GM12878 (cell line): ENCODE data around the gene L3MBTL1. TPM values are rescaled to one million over a fixed set of nuclear protein-coding genes. Genes with fewer than 3 reads are reported as not detected.

Experiments used
- ATAC-seq: fragments of 200-7000 bp; cut with Tn5 transposase; 3 replicates; pipeline ENCODE4 v1.9.1; 2020; ENCODE audit warnings: mild to moderate bottlenecking, moderate library complexity
- BruUV-seq: library from RNA; stranded (reverse); fragments of 400-500 nt; replicated peaks from 2 replicates; lab custom pipeline; 2021; lab: Mats Ljungman, UMichigan
- CTCF ChIA-PET: fragments of 300-600 bp; sonication (Branson Sonifier 250); formaldehyde crosslinking; extraction: SDS; loops from one replicate; lab custom pipeline; 2021; ENCODE audit warnings: inconsistent platforms; lab: Yijun Ruan, JAX
- POLR2A ChIA-PET: fragments of 350-600 bp; formaldehyde crosslinking; extraction: SDS; loops from one replicate; lab custom pipeline; 2021; ENCODE audit warnings: inconsistent platforms; lab: Charles Lee
- RAD21 ChIA-PET: fragments of 300-600 bp; sonication (Branson Sonifier 250); formaldehyde crosslinking; loops from one replicate; lab custom pipeline; 2023; ENCODE audit warnings: antibody characterized with exemption; ENCODE audit not compliant: unreplicated experiment; lab: Charles Lee
- SMC1A ChIA-PET: fragments of 300-600 bp; sonication (Branson Sonifier 250); formaldehyde crosslinking; loops from one replicate; lab custom pipeline; 2023; ENCODE audit not compliant: unreplicated experiment, uncharacterized antibody; lab: Charles Lee
- DNase-seq: peaks from one replicate; pipeline ENCODE4 v3.0.0-alpha.2; 2011; ENCODE audit warnings: low read depth, low spot score
- FAIRE-seq: peaks from 3 replicates; lab custom pipeline; 2011; peaks lifted over from hg19 to GRCh38; lab: Jason Lieb, UNC
- H2AFZ ChIP-seq: 2 replicates; pipeline ENCODE4 v1.6.0; 2011; ENCODE audit warnings: low read depth, low read length, control low read depth; ENCODE audit not compliant: control insufficient read depth
- H3K27ac ChIP-seq: 2 replicates; pipeline ENCODE4 v1.5.1; 2011; ENCODE audit warnings: control low read depth; ENCODE audit not compliant: control insufficient read depth, insufficient read depth
- H3K27me3 ChIP-seq, 2 experiments: replicated peaks in 1 of 2; 2 replicates each; pipeline versions ENCODE4 v1.6.0 to v1.6.1; 2011; ENCODE audit warnings: low read length in 1 of 2; ENCODE audit not compliant: control insufficient read depth in 2 of 2, insufficient read depth in 2 of 2
- H3K36me3 ChIP-seq, 2 experiments: 2 replicates each; pipeline ENCODE4 v1.5.1; 2011; ENCODE audit warnings: low read length in 1 of 2; ENCODE audit not compliant: control insufficient read depth in 2 of 2, insufficient read depth in 2 of 2
- H3K4me1 ChIP-seq: 2 replicates; pipeline ENCODE4 v1.6.1; 2011; ENCODE audit warnings: mild to moderate bottlenecking, low read length, moderate library complexity, mixed read lengths; ENCODE audit not compliant: control insufficient read depth, insufficient read depth
- H3K4me2 ChIP-seq: 2 replicates; pipeline ENCODE4 v1.6.0; 2011; ENCODE audit warnings: control low read depth; ENCODE audit not compliant: control insufficient read depth, insufficient read depth
- H3K4me3 ChIP-seq: fragments of 200-600 bp; sonication (generic); 2 replicates; pipeline ENCODE4 v1.5.1; 2016
- H3K79me2 ChIP-seq: 2 replicates; pipeline ENCODE4 v1.6.0; 2011; ENCODE audit warnings: low read length; ENCODE audit not compliant: control insufficient read depth, insufficient read depth
- H3K9ac ChIP-seq: 2 replicates; pipeline ENCODE4 v1.8.0; 2011; ENCODE audit warnings: low read length, control low read depth, mixed read lengths; ENCODE audit not compliant: control insufficient read depth, insufficient read depth
- H3K9me3 ChIP-seq: replicated peaks from 3 replicates; pipeline ENCODE4 v1.5.1; 2011; ENCODE audit warnings: mild to moderate bottlenecking, low read length; ENCODE audit not compliant: control insufficient read depth, insufficient read depth
- H4K20me1 ChIP-seq: 2 replicates; pipeline ENCODE4 v1.6.0; 2011; ENCODE audit not compliant: control insufficient read depth, insufficient read depth
- ATF3 ChIP-seq: IDR thresholded peaks from 2 replicates; pipeline ENCODE4 v1.6.1; 2011; ENCODE audit warnings: low read depth, mild to moderate bottlenecking, low read length, moderate library complexity, borderline replicate concordance; ENCODE audit errors: extremely low read depth
- CREB1 ChIP-seq: IDR thresholded peaks from 2 replicates; pipeline ENCODE4 v1.6.1; 2012; ENCODE audit warnings: low read depth, mild to moderate bottlenecking, inconsistent platforms
- ETV6 ChIP-seq, 2 experiments: fragments of 450-650 bp in 1 of 2; IDR thresholded peaks in 1 of 2; conservative IDR thresholded peaks in 1 of 2; 2 replicates each; pipeline ENCODE4 v1.6.1; 2014; ENCODE audit warnings: antibody characterized with exemption in 1 of 2, borderline replicate concordance in 1 of 2, low read depth in 1 of 2, mild to moderate bottlenecking in 1 of 2, moderate library complexity in 1 of 2
- FOXM1 ChIP-seq: IDR thresholded peaks from 2 replicates; pipeline ENCODE4 v1.6.1; 2012; ENCODE audit warnings: low read depth, mild to moderate bottlenecking, inconsistent platforms, low read length, moderate library complexity
- HDGF ChIP-seq: fragments of 450-650 bp; IDR thresholded peaks from 2 replicates; pipeline ENCODE4 v1.6.1; 2016; ENCODE audit warnings: antibody characterized with exemption
- HSF1 ChIP-seq: fragments of 150-350 bp; IDR thresholded peaks from 2 replicates; pipeline ENCODE4 v1.6.1; 2014; ENCODE audit warnings: mild to moderate bottlenecking, low read depth, low read length
- MAX ChIP-seq: IDR thresholded peaks from 2 replicates; pipeline ENCODE4 v1.6.1; 2012; ENCODE audit warnings: low read depth, low read length, improper control_type of control experiment
- NFXL1 ChIP-seq: fragments of 450-650 bp; IDR thresholded peaks from 2 replicates; pipeline ENCODE4 v1.6.1; 2017; ENCODE audit warnings: antibody characterized with exemption, mild to moderate bottlenecking, borderline replicate concordance
- NR2F1 ChIP-seq: fragments of 450-650 bp; conservative IDR thresholded peaks from 2 replicates; pipeline ENCODE4 v1.6.1; 2017; ENCODE audit warnings: mild to moderate bottlenecking
- PKNOX1 ChIP-seq: fragments of 450-650 bp; IDR thresholded peaks from 2 replicates; pipeline ENCODE4 v1.6.1; 2016; ENCODE audit warnings: mild to moderate bottlenecking
- POU2F2 ChIP-seq: IDR thresholded peaks from 3 replicates; pipeline ENCODE4 v1.6.1; 2011; ENCODE audit warnings: low read depth, mild to moderate bottlenecking, low read length, borderline replicate concordance
- SMAD5 ChIP-seq: IDR thresholded peaks from 2 replicates; pipeline ENCODE4 v1.6.1; 2016; ENCODE audit warnings: antibody characterized with exemption, low read depth
- SMC3 ChIP-seq: IDR thresholded peaks from 2 replicates; pipeline ENCODE4 v1.6.1; 2011; ENCODE audit warnings: low read length, improper control_type of control experiment, borderline replicate concordance
- SP1 ChIP-seq: IDR thresholded peaks from one replicate; pipeline ENCODE4 v1.6.1; 2011; ENCODE audit warnings: low read depth, low read length
- TCF12 ChIP-seq: IDR thresholded peaks from 2 replicates; pipeline ENCODE4 v1.6.1; 2011; ENCODE audit warnings: low read depth, mild to moderate bottlenecking, low read length
- TCF7 ChIP-seq: IDR thresholded peaks from 2 replicates; pipeline ENCODE4 v1.6.1; 2014; ENCODE audit warnings: antibody characterized with exemption, borderline replicate concordance
- ZNF622 ChIP-seq: fragments of 450-650 bp; IDR thresholded peaks from 2 replicates; pipeline ENCODE4 v1.6.1; 2017; ENCODE audit warnings: mild to moderate bottlenecking, inconsistent platforms
- ZZZ3 ChIP-seq: IDR thresholded peaks from 2 replicates; pipeline ENCODE4 v1.6.1; 2011; ENCODE audit warnings: low read depth; ENCODE audit not compliant: control insufficient read depth, insufficient read length
- WGBS: methylation state at CpG from one replicate; pipeline ENCODE4 v1.1.6; 2016; ENCODE audit warnings: low lambda C conversion rate; ENCODE audit not compliant: insufficient replicate concordance, insufficient coverage; ENCODE audit errors: missing lambda C conversion rate; 5-methylcytosine and 5-hydroxymethylcytosine counted together
- in situ Hi-C: fragments of 300-500 bp; cut with MboI; formaldehyde crosslinking; loops from 9 replicates; pipeline ENCODE4 v1.14.3; 2018; ENCODE audit warnings: mixed read lengths
- intact Hi-C: fragments of 100-400 bp; cut with micrococcal nuclease; formaldehyde crosslinking; loops from one replicate; pipeline ENCODE4 v1.14.2; 2022; ENCODE audit not compliant: unreplicated experiment
- polyA plus RNA-seq, 11 experiments: library from polyadenylated mRNA; depleted of rRNA in 4 of 11; unstranded in 6 of 11; stranded (reverse) in 5 of 11; fragments of >200 nt; fragmentation: Nextera tagmentation in 4 of 11; fragmentation: Illumina TruSeq in 1 of 11; extraction: Ambion mirVana in 4 of 11; extraction: Trizol in 1 of 11; gene quantifications; 1 replicate in 1 of 11; 2 replicates in 10 of 11; pipeline versions ENCODE4 v1.2.1 to v1.2.3, GENCODE V29; 2011 to 2016; ENCODE audit warnings: inconsistent platforms in 2 of 11, missing spikeins in 2 of 11, low read depth in 1 of 11
- total RNA-seq, 4 experiments: library from RNA; depleted of rRNA in 3 of 4; stranded (reverse); fragments of >200 nt in 3 of 4; fragmentation: Illumina TruSeq in 1 of 4; extraction: Trizol in 1 of 4; gene quantifications; 2 replicates each; pipeline versions ENCODE4 v1.2.1 to v1.2.3, GENCODE V29; 2013 to 2021

L3MBTL1 gene
- total and polyA plus RNA-seq, 10 of the 15 experiments (the other 5 are each of a cell fraction or from before 2014, with no cell fraction given) = 0.56 to 6.6 (median 3.9) TPM

- no peak overlapping the region for H2AFZ ChIP-seq
- ChIA-PET POLR2A (interaction anchor here (1.2 kb wide), 1 partner anchor 21 kb away, joined by 3 read pairs; no protein-coding TSS in a partner anchor), CTCF (interaction anchor here (1.1 to 1.6 kb wide), 3 partner anchors 25 to 141 kb away, joined by 3 to 6 read pairs (median 5); partner anchors contain the start of gene SGK2), RAD21 (no interaction called here), SMC1A (interaction anchor here (0.6 to 0.7 kb wide), 2 partner anchors 56 to 166 kb away, joined by 3 to 4 read pairs; no protein-coding TSS in a partner anchor)
- no peaks in the 10 kb centered on the region for H3K4me1 ChIP-seq
- no peak overlapping the region for H3K4me3 ChIP-seq
- FAIRE-seq = no peak
- in situ Hi-C loops (no loop called here), intact Hi-C loops (no loop called here)
- H3K27ac ChIP-seq = no peak overlapping the region
- ATAC-seq = no peak
- no peaks in the 10 kb centered on the region for H3K9me3 ChIP-seq
- no peaks in the 10 kb centered on the region for H3K27me3 ChIP-seq
- TF ChIP-seq FOXM1 = no peak
- TF ChIP-seq PKNOX1 = no peak
- TF ChIP-seq CREB1 = no peak
- TF ChIP-seq ZZZ3 = no peak
- TF ChIP-seq SP1 = no peak
- TF ChIP-seq HSF1 = no peak
- no peak for TF ChIP-seq NR2F1
- TF ChIP-seq ATF3 = no peak
- no peak for TF ChIP-seq POU2F2
- no peak for TF ChIP-seq MAX
- no peak for TF ChIP-seq SMAD5
- no peak for TF ChIP-seq TCF12
- TF ChIP-seq NFXL1 = no peak
- TF ChIP-seq ZNF622 = no peak
- TF ChIP-seq SMC3 = no peak
- no peak for TF ChIP-seq HDGF
- TF ChIP-seq ETV6 (conservative IDR thresholded peaks at IDR 0.05 in 1 of 2, IDR thresholded peaks at IDR 0.05 in 1 of 2; ENCODE audit: borderline replicate concordance in 1 of 2, low read depth in 1 of 2) = no peak
- no peak for TF ChIP-seq TCF7
- no peak overlapping the region for H3K4me2 ChIP-seq
- no TSS peak for BruUV-seq
- H3K79me2 ChIP-seq = no peaks in the 10 kb centered on the region
- no peaks in the 10 kb centered on the region for H4K20me1 ChIP-seq
- no peak for DNase-seq
- H3K9ac ChIP-seq = no peak overlapping the region
- H3K36me3 ChIP-seq = no peaks in the 10 kb centered on the region
- 43% methylated on average over 7 of the region's 7 CpGs for WGBS
These were observed 75.8 kb downstream of the L3MBTL1 start for GRCh38 chr20:43583133-43583864.
